SU-DHL-6 (cell line): ENCODE measurements around the gene IGF1.

ENCODE experiments used
- H2AFZ ChIP-seq: fragments of 200-600 bp; sonication (generic); 2 replicates; pipeline ENCODE4 v1.6.1; 2014; ENCODE audit warnings: low read depth, mild to moderate bottlenecking, moderate library complexity, mixed read lengths, antibody characterized with exemption, low read length; ENCODE audit not compliant: severe bottlenecking
- H3F3A ChIP-seq: fragments of 200-600 bp; shearing (Covaris generic); 2 replicates; pipeline ENCODE4 v1.6.0; 2016; ENCODE audit warnings: antibody characterized with exemption, mild to moderate bottlenecking; ENCODE audit not compliant: insufficient read depth
- H3K27ac ChIP-seq: fragments of 200-600 bp; sonication (generic); 2 replicates; pipeline ENCODE4 v1.5.1; 2016; ENCODE audit warnings: low read depth, mild to moderate bottlenecking, low read length, moderate library complexity, mixed read lengths
- H3K27me3 ChIP-seq: fragments of 200-600 bp; sonication (generic), shearing (Covaris generic); 2 replicates; pipeline ENCODE4 v1.6.0; 2014; ENCODE audit warnings: mild to moderate bottlenecking, low read length
- H3K36me3 ChIP-seq: fragments of 200-600 bp; sonication (generic); 2 replicates; pipeline ENCODE4 v1.6.1; 2014; ENCODE audit warnings: mild to moderate bottlenecking, low read length, mixed read lengths
- H3K4me2 ChIP-seq: fragments of 300-600, 200-600 bp; shearing (Covaris generic), sonication (generic); 2 replicates; pipeline ENCODE4 v1.6.0; 2014; ENCODE audit warnings: low read length, low read depth, mild to moderate bottlenecking; ENCODE audit not compliant: poor library complexity, severe bottlenecking
- H3K4me3 ChIP-seq: fragments of 200-600 bp; sonication (generic); 2 replicates; pipeline ENCODE4 v1.5.1; 2014; ENCODE audit warnings: antibody characterized with exemption, low read length, mild to moderate bottlenecking, mixed read lengths; ENCODE audit not compliant: insufficient read depth, poor library complexity, severe bottlenecking
- H3K79me2 ChIP-seq: fragments of 200-600 bp; sonication (generic); 2 replicates; pipeline ENCODE4 v1.6.1; 2014; ENCODE audit warnings: mild to moderate bottlenecking, low read length, moderate library complexity; ENCODE audit not compliant: insufficient read depth
- H3K9ac ChIP-seq: fragments of 200-600 bp; sonication (generic); 2 replicates; pipeline ENCODE4 v1.7.0; 2014; ENCODE audit warnings: mild to moderate bottlenecking, low read length
- H3K9me2 ChIP-seq: fragments of 200-600 bp; sonication (generic); replicated peaks from 2 replicates; pipeline ENCODE4 v1.6.1; 2014; ENCODE audit warnings: low read length; ENCODE audit not compliant: insufficient read depth
- H3K9me3 ChIP-seq: fragments of 200-600 bp; sonication (generic); 2 replicates; pipeline ENCODE4 v1.6.1; 2014; ENCODE audit warnings: low read length, mixed read lengths; ENCODE audit not compliant: insufficient read depth
- H4K20me1 ChIP-seq: fragments of 200-600 bp; sonication (generic); 2 replicates; pipeline ENCODE4 v1.6.1; 2014; ENCODE audit warnings: low read depth, mild to moderate bottlenecking, antibody characterized with exemption, low read length, moderate library complexity, mixed read lengths
- EZH2phosphoT487 ChIP-seq: fragments of 200-600 bp; sonication (generic), shearing (Covaris generic); conservative IDR thresholded peaks from 2 replicates; pipeline ENCODE4 v1.6.1; 2018; ENCODE audit warnings: mild to moderate bottlenecking, antibody characterized with exemption, low read length, moderate library complexity, mixed read lengths
- TF ChIP-seq, protein P1 (sequence below): fragments of 200-600 bp; sonication (generic); IDR thresholded peaks from one replicate; pipeline ENCODE4 v1.5.1; 2017; ENCODE audit warnings: antibody characterized with exemption, mild to moderate bottlenecking, low read length, moderate library complexity; ENCODE audit not compliant: insufficient read depth, poor library complexity, severe bottlenecking

IGF1 gene

GRCh38 chr12:102379346-102380162 lies 100.8 kb downstream of the IGF1 start:
- H3K4me2 ChIP-seq, result no peak overlapping the region
- H3K4me3 ChIP-seq, result no peak overlapping the region
- no peaks in the 10 kb centered on the region for H3K79me2 ChIP-seq
- no peak overlapping the region for H3K9ac ChIP-seq
- no peak overlapping the region for H3K27ac ChIP-seq
- H3K36me3 ChIP-seq, result no peaks in the 10 kb centered on the region
- H3K9me2 ChIP-seq, result no peaks in the 10 kb centered on the region
- TF ChIP-seq, protein P1, sequence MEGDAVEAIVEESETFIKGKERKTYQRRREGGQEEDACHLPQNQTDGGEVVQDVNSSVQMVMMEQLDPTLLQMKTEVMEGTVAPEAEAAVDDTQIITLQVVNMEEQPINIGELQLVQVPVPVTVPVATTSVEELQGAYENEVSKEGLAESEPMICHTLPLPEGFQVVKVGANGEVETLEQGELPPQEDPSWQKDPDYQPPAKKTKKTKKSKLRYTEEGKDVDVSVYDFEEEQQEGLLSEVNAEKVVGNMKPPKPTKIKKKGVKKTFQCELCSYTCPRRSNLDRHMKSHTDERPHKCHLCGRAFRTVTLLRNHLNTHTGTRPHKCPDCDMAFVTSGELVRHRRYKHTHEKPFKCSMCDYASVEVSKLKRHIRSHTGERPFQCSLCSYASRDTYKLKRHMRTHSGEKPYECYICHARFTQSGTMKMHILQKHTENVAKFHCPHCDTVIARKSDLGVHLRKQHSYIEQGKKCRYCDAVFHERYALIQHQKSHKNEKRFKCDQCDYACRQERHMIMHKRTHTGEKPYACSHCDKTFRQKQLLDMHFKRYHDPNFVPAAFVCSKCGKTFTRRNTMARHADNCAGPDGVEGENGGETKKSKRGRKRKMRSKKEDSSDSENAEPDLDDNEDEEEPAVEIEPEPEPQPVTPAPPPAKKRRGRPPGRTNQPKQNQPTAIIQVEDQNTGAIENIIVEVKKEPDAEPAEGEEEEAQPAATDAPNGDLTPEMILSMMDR, result no peak
- TF ChIP-seq EZH2phosphoT487, result no peak
- no peaks in the 10 kb centered on the region for H3F3A ChIP-seq
- H2AFZ ChIP-seq, result no peak overlapping the region
- no peaks in the 10 kb centered on the region for H4K20me1 ChIP-seq
- no peaks in the 10 kb centered on the region for H3K27me3 ChIP-seq
- H3K9me3 ChIP-seq, result no peaks in the 10 kb centered on the region

- Histone ChIP-seq H3K27me3 (no peaks in the 10 kb centered on the region), H3K4me2 (no peak overlapping the region), H3K36me3 (no peaks in the 10 kb centered on the region), H4K20me1 (no peaks in the 10 kb centered on the region), H2AFZ (no peak overlapping the region), H3F3A (no peaks in the 10 kb centered on the region), H3K27ac (no peak overlapping the region), H3K9ac (no peak overlapping the region), H3K9me3 (no peaks in the 10 kb centered on the region), H3K79me2 (no peaks in the 10 kb centered on the region), H3K9me2 (no peaks in the 10 kb centered on the region), H3K4me3 (no peak overlapping the region)
- TF ChIP-seq, protein P1, result no peak
- no peak for TF ChIP-seq EZH2phosphoT487
Observed at GRCh38 chr12:102376781-102377180, 103.6 kb downstream of the IGF1 start.

DNA sequence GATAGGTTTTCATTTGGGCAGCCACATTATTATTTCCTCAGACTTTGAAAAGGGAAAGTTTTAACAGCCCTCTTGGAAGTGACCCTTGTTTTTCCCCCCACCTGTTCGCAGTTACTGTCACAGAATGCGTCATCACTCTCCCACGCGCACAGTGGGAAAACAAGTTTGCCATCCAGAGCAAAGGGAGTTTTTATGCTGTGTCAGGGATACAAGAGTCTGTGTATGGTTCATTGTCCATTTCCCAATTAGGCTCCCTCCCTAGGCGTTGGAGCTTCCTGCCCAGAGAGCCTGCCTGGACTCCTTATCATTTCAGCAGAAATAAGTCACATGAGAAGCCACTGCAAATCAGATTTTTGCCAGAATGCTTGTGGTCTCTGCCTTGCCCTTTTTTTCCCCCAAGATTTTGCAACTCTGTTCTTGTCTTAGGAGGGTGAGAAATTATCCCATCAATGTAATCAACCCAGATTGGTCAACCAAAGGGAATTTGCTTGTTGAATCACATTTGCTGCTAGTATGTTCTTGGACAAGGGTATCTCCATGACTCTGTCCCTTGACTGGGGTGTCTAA lies 104.1 kb downstream of the IGF1 start:
- no peak overlapping the region for H3K27ac ChIP-seq
- H3K4me2 ChIP-seq, result no peak overlapping the region
- no peaks in the 10 kb centered on the region for H3K27me3 ChIP-seq
- H3F3A ChIP-seq, result no peaks in the 10 kb centered on the region
- no peaks in the 10 kb centered on the region for H3K9me3 ChIP-seq
- H4K20me1 ChIP-seq, result no peaks in the 10 kb centered on the region
- no peaks in the 10 kb centered on the region for H3K9me2 ChIP-seq
- no peaks in the 10 kb centered on the region for H3K36me3 ChIP-seq
- H3K4me3 ChIP-seq, result no peak overlapping the region
- TF ChIP-seq EZH2phosphoT487, result no peak
- TF ChIP-seq, protein P1, result no peak
- H3K79me2 ChIP-seq, result no peaks in the 10 kb centered on the region
- no peak overlapping the region for H3K9ac ChIP-seq
- no peak overlapping the region for H2AFZ ChIP-seq
